Jurkat, Clone E6-1 (cell line): ENCODE results near the gene SLC38A11. TPM values are rescaled to one million over a fixed set of nuclear protein-coding genes. Genes with fewer than 3 reads are reported as not detected.
"Not testable (repeated sequence)": the region's sequence is repeated elsewhere in the genome, so short reads cannot be mapped to it uniquely, and the experiment has no call there.

Experiments used
- DNase-seq: peaks from one replicate; pipeline ENCODE4 v3.0.0-alpha.2; 2011; ENCODE audit warnings: low read depth, low spot score
- H3K4me3 ChIP-seq: 2 replicates; pipeline ENCODE4 v1.5.1; 2011; ENCODE audit warnings: mild to moderate bottlenecking, low read length, control low read depth, moderate library complexity
- polyA plus RNA-seq: library from polyadenylated mRNA; unstranded; fragments of >200 nt; gene quantifications from one replicate; pipeline ENCODE4 v1.2.1, GENCODE V29; 2012; ENCODE audit warnings: missing spikeins; ENCODE audit not compliant: insufficient read length, insufficient read depth

The SLC38A11 gene, protein sequence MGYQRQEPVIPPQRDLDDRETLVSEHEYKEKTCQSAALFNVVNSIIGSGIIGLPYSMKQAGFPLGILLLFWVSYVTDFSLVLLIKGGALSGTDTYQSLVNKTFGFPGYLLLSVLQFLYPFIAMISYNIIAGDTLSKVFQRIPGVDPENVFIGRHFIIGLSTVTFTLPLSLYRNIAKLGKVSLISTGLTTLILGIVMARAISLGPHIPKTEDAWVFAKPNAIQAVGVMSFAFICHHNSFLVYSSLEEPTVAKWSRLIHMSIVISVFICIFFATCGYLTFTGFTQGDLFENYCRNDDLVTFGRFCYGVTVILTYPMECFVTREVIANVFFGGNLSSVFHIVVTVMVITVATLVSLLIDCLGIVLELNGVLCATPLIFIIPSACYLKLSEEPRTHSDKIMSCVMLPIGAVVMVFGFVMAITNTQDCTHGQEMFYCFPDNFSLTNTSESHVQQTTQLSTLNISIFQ
- not detected for polyA plus RNA-seq

DNA sequence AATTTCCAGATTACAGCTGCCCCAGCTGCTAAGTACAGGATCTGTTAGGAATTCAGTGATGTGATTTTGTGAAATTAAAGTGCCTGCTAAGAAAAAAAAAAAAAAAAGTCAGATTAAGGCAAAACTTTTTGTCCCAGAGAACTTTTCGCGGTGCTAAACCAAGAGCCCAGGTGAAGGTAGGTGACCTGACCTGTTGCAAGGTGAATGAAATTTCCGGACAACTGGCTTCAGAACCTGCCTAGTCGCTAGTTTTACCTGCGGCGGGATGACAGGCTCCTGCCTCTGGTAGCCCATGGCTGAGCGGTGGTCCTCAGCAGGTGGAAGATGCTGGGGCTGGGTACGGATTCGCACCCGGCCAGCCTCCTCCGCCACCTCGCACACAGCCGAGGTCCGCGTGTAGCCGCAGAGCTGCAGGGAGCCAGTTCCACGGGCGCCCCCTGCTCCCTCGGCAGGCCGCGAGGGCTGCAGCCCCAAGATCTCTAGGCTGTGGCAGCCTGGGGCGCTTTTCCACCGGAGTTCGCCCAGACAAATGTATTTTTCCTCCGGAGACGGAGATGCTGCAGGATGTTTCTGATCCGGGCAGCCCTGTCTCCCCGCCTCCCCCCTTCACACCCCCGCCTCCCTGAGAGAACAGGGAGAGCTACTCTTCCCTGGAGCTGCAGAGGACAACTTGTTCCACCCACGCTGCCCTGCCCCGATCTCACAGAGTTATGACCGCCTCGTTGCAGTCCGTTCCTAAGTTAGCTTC, at the start of gene SLC38A11:
TSS of gene SLC38A11 (minus strand) at position 572 of the 748 bp plus-strand sequence. CDS start at position 294, 278 bp downstream.
- H3K4me3 ChIP-seq: no peak within 1 kb of the TSS
- DNase-seq: no peak

DNA sequence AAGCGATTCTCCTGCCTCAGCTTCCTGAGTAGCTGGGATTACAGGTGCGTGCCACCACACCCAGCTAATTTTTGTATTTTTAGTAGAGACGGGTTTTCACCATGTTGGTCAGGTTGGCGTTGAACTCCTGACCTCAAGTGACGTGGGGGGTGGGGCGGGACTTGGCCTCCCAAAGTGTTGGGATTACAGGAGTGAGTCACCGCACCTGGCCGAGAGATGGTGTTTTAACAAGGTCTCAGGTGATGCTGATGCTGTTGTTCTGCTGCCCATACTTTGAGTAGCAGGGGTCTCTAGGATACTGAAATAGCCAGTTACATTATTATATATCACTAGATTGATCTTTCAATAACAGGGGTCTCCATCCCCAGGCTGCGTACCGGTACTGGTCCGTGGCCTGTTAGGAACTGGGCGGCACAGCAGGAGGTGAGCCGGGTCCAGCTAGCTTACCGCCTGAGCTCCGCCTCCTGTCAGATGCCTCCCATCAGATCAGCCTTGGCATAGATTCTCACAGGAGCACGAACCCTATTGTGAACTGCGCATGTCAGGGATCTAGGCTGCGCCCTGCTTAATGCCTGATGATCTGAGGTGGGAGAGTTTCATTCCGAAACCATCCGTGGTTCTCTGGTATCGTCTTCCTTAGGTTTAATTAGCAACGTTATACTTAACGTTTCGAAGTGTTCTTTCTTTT, 48.3 kb upstream of the SLC38A11 start:
- no peak overlapping the region for H3K4me3 ChIP-seq
- no peak for DNase-seq

DNA sequence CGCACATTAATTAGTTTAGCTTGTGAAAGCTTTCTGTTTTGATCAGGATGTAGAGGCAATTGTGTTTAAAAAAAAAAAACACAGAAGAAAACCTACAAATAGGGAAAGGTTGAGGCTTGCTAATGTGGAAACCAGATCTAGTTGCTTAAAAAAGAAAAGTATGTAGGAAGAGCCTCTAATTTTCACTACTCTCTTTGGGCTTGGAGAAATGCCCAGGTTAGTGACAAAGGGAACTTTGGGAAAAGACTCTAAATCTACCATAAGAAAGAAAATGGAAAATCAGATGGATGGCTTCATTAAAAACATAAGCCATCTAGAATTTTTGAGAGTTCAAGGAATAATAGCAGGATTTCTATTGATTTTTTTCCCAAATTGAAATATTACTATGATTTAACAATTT, 47.3 kb upstream of the SLC38A11 start:
- no peak overlapping the region for H3K4me3 ChIP-seq
- DNase-seq: no peak

DNA sequence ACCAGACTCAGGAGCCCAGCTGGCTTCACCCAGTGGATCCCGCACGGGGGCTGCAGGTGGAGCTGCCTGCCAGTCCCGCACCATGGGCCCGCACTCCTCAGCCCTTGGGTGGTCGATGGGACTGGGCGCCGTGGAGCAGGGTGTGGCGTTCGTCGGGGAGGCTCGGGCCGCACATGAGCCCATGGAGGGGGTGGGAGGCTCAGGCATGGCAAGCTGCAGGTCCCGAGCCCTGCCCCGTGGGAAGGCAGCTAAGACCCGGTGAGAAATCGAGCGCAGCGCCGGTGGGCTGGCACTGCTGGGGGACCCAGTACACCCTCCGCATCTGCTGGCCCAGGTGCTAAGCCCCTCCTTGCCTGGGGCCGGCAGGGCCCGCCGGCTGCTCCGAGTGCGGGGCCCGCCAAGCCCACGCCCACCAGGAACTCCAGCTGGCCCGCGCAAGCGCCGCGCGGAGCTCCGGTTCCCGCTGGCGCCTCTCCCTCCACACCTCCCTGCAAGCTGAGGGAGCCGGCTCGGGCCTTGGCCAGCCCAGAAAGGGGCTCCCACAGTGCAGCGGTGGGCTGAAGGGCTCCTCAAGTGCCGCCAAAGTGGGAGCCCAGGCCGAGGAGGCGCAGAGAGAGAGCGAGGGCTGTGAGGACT, 39.5 kb upstream of the SLC38A11 start:
- DNase-seq, H3K4me3 ChIP-seq: not testable (repeated sequence)

DNA sequence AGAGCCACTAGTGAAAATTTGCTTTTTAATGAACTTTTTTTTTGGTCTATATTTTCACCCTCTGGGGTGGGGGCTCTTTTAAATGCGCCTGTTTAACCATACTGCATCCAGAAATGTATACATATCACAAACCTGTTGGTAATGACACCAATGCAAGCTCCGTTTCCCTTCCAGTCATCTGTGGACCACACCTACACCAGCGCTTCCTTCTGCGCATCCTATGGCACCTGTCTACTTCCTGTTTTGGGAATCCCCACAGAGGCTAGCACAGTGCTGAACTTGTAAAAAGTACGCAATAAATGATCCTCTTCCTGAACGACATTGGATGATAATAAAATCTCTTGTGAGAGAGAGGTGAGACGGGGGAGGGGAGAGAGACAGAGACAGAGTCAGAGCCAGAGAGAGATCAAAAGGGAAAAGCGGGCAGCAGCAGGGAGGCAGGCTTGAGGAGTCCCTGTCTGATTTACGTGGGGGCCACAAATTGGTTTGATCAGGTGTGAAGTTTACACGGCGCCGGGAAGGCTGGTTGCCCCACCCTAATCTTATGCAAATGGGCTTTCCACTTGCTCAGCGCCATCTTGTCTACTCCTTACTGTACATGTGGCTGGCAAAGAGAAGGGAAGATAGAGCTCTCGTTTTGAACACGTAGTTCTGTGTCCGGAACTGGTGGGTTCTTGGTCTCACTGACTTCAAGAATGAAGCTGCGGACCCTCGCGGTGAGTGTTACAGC, 38.1 kb upstream of the SLC38A11 start:
- no peak for DNase-seq
- H3K4me3 ChIP-seq: no peak overlapping the region

DNA sequence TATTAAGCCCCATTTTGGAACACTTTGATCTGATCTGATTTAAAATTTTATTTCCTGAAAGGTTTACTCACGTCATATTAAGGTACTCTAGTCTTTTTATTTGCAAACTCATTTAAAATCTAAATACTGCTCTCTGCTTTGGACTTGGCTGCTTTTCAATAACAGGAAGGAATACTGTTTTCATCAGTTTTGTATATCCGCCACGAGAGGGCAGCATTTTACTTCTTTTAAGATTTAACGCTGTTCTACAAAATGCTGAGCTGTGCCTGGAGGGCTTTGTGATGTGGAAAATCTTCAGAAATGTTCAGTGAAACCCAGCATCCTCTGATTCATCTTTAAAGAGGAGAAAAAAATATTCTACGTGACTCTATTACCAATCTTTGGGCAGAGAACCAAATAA, 37.5 kb upstream of the SLC38A11 start:
- no peak overlapping the region for H3K4me3 ChIP-seq
- peak; percentile 80 for DNase-seq

DNA sequence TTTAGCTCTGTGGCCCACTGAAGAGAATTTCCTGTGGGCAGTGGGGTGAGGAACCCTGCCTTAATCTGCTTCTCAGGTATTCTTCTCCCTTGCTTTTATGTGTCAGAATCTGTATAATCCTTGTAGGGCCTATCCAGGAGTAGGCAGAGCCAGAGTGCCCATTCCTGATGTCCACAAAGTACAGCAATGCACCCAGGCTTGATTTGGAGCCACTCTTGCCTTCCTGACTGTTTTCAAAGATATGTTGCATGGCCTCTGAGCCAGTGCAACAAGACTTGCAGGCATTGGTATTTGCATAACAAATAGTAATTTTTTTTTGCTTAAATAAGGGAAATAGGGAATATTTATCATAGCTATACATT, 36.7 kb upstream of the SLC38A11 start:
- not testable (repeated sequence) for H3K4me3 ChIP-seq

DNA sequence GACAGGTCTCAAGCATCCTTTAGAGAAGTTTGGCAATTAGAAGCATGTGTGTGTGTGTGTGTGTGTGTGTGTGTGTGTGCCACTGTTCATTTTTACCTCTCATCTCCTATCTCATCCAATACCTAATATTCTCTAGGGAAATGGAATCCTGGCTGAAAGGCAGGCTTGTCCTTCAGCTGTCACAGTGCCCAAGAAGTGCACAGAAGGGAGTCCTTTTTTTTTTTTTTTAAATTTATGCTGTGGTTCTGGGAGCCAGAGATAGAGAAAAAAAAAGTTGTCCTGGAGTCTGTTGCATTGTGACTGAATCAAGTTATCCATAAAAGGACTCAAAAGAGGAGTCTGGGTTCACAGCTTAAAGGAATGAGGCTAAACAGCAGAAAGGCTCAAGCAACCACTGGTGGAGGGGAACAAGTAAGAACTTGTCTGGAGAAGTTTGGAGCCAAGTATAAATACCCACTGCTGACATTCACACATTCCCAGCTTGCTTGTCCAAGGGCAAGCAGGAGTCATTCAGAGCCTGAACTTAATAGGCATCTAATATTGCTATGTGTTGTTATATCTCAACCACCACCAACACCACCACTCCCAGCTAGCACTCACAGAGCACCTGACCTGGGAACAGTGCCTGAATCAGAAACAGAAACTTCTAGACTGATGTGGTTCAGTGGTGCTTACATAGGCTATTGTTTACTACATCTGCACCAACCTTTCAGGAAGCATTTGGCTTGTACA, 36.2 kb upstream of the SLC38A11 start:
- H3K4me3 ChIP-seq, DNase-seq: not testable (repeated sequence)

More for the DNA sequence above, 36.7 kb upstream of the SLC38A11 start:
- not testable (repeated sequence) for DNase-seq

DNA sequence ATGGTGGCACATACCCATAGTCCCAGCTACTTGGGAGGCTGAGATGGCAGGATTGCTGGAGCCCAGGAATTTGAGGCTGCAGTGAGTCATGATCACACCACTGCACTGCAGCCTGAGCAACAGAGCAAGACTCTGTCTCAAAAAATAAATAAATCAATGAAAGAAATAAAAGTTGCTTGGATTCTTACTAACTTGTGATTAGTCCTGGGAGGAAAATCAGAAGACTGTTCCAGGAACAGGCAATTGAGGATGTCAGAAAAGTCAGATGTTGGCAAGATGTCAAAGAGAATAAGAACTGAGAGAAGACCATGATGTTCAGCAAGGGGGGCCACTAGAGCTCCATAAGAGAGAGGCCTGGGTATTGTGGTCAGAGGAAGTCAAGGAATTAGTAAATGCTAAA, 35.6 kb upstream of the SLC38A11 start:
- not testable (repeated sequence) for DNase-seq, H3K4me3 ChIP-seq

DNA sequence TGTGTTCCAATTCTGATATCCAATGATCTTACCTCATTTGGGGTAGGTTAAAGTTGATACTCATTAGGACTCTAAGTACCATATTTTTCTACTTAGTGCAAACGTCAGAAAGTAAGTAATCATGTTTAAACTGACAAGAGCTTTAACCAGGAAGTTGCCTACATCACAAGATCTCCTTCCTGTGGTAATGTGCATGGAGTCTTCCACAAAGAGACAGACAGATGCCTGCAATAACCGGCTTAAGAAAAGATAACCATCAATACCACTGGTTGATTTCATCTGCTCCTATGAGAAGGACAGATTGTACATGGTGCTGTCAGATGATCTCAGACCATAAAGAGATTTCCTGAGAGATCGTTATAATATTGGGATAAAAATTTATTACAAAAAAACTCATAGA, 33.5 kb upstream of the SLC38A11 start:
- DNase-seq: peak; percentile 46

DNA sequence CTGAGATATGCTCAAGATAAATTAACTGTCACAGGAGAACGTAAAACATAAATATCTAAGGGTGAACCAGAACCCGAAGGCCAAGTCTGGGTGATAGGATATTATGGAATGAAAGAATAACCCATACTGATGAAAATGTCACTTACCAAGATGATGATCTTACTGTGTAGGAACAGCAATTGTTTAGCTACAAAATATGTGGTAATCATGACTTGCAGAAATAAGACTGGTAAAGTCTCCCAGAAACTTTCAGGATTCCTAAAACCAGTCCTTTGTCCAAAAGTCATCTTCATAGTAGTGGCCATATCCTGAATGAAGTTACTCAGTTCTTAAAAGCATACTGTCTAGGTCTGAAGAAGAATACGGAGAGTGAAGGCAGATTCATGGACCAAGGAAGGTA, 30.7 kb upstream of the SLC38A11 start:
- DNase-seq: not testable (repeated sequence)

More for the DNA sequence above, 33.5 kb upstream of the SLC38A11 start:
- not testable (repeated sequence) for H3K4me3 ChIP-seq

DNA sequence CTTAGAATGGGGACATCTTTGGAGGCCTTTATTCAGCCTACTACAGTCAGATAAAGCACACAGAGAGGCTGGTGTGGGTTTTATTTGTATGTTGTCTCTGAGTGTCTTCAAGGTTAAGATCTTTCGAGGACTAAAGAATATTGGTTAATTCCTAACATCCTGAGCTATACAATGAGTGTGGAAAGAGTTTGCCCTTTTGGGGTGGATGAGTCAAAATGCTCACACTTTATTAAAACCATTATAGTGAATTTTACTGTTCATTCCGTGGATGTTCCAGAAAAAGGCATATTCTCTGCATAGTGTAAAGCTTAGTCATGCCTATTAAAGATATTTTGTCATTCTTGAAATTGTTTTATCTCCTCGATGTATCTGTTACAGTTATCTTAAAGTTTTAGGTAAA, 29.1 kb upstream of the SLC38A11 start:
- DNase-seq: no peak

More for the DNA sequence above, 30.7 kb upstream of the SLC38A11 start:
- not testable (repeated sequence) for H3K4me3 ChIP-seq

DNA sequence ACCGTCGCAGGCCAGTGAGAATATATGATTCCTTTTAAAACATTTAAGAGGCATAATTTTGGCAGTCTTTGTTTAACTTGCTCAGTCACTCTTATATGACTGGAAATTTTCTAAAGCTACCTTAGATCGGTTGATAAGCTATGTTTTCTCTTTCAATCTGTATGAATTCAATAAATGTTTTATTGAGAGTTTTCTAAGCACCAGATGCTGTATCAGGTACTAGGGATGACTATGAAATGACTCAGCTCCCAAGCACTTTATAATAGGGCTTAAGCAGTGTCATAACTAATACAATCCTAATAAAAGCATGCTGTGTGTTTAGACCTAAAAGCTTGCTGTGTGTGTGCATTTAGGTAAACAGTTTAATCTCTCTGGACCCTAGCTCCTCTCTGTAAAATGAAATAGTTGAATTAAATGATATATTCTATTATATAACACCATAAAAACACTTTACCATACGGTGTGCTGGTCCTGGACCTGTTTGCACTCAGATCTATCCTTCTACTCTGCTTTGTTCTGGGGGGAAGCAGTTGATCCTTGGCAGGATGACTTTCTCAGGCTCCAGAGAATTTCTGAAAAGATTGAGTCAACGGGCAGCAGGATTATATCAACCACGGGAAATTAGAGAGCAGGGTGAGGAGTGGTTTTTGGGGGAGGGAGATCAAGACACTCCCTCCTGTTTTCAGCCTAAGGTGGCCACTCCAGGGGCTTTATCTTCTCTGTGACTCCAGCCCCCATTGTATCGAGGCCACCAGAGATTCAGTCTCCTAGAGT, 26.1 kb upstream of the SLC38A11 start:
- no peak for DNase-seq
- no peak overlapping the region for H3K4me3 ChIP-seq

More for the DNA sequence above, 29.1 kb upstream of the SLC38A11 start:
- H3K4me3 ChIP-seq: no peak overlapping the region

DNA sequence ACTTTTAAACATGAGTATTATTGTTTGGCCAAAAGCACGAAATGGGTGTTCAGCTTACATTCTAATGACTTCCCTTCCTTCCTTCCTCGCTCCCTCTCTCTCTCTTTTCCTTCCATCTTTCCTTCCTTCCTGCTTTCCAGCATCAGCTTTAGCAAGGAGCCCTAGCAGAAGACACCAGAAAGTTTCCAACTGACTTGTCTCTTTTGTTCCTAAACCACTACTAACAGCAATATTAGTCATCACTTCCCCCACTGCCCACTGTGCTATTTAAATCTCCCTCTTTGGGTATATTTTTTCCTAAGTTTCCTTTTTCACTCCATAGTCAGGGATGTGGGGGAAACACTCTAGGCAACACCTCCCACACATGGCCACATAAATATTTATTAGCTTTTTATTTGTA, 25.4 kb upstream of the SLC38A11 start:
- not testable (repeated sequence) for DNase-seq, H3K4me3 ChIP-seq

DNA sequence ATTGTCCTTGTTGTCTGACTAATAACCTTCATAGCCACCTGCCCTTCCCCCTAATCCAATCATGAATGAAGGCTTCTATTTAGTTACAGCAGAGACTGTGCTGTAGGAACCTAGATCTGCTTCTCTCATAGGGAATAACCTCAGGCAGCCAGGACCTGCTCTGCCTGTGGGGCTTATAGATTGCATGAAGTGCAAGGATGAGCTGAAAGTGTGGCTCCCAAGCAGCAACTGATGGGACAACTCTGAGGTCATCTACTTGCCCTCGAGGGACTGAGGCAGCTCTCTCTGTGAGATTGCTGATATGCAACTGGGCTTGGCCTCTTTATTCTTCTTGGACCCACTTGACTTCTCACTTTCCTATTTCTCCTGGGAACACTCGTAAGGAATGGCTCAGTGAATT, 23.8 kb upstream of the SLC38A11 start:
- no peak for DNase-seq
- H3K4me3 ChIP-seq: no peak overlapping the region

DNA sequence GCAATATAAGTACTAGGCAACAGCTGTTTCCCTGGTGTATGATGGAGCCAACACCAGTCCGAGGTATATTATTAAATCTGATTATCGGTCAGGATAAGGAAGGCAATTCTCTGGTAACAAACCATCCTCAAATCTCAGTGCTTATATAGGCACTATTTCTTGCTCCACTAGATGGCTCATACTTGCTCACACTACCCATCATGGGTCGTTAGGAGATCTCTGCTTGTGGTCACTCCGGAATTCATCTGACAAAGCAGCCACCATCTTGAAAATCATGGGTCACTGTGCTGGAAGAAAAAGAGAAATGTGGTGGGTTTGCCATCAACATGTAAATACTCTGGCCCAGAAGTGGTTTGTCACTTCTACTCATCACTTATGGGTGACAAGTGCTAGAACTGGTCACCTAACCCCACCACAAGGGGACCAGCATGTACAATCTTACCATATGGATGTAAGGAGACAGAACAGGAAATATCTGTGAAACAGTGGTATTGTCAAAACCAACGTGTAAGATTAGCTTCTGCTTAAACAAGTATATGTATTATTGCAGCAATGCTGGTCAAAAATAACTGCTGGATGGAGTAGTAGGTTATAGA, 21.6 kb upstream of the SLC38A11 start:
- not testable (repeated sequence) for H3K4me3 ChIP-seq, DNase-seq

DNA sequence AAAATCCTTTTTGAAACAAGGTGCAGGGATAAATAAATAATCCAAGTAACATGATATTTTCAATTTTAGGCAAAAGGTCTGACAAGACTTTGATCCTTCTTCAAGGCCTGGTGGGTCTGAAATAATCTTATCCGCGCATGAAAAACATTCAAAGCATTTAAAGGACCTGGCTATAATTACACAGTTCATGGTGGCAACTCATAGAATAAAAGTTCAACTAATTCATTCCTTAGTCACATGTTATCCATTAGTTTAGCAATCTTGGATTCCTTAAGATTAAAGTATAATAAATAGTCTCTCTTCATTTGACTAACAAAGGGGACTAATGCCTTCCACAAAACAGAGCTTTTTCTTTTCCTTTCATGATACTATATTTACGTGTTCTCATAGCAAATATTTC, 21.0 kb upstream of the SLC38A11 start:
- no peak overlapping the region for H3K4me3 ChIP-seq
- DNase-seq: no peak
